Right ventricle myocardium inferior (tissue), 1 donor: Measurements from ENCODE around the gene CHN1. TPM values are rescaled to one million over a fixed set of nuclear protein-coding genes. Genes with fewer than 3 reads are reported as not detected.

Experiments
- ATAC-seq: fragments of 200-7000 bp; cut with Tn5 transposase; one replicate; pipeline ENCODE4 v1.9.1; 2020; ENCODE audit warnings: mild to moderate bottlenecking, moderate library complexity
- DNase-seq: peaks from one replicate; pipeline ENCODE4 v3.0.0; 2021; ENCODE audit errors: missing footprints
- intact Hi-C: fragments of 100-400 bp; cut with DNase I; formaldehyde crosslinking; loops from one replicate; pipeline ENCODE4 v1.11.0; 2022
- total RNA-seq: library from RNA; stranded (reverse); fragmentation: NEBNext Ultra II Directional; extraction: Animal tissue kit (Norgen Biotek cat#: 25700); gene quantifications from one replicate; pipeline ENCODE4 v1.2.1, GENCODE V29; 2021
- donor health status: DM: no; HTN: yes; CAD: no; lungs with severe emphysema.

Gene CHN1
- total RNA-seq, 1 donor from 2014 or later = 11.7 TPM

DNA sequence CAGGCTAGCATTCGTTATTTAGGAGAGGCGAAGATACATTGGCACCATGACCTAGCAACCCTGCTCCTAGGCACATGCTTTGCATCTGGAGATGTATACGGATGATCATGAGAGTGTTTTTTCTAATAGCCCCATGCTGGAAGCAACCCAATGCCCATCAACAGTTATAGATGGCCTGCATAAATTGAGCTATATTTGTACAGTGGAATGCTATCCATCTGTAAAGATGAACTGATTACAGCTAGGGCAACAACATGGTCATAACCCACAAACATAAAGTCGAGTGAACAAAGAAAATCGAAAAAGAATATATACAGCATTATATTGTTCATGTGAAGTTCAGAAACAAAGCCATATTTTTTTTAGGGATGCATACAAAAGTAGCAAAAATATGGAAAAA lies 220.3 kb downstream of the CHN1 start:
- intact Hi-C loops = no loop called here
- DNase-seq (no peak), ATAC-seq (no peak)

DNA sequence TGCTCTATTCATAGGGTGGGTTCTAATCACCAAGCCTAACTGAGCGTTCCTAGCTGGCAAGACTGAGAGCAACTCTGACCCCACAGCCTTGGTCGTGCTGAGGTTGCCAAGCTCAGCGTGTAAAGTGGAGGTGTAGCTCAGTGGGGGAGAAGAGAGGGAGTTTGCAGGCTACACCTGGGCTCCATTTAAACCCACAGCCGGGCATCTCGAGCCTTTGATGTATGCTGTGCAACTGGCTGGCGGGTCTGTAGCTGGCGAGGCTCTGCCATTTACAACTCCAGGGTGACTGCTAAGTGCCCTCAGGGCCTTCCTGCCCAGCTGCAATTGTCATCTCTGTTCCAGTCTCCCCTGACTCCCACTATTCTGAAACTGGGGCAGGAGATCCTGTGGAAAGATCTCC lies 220.9 kb downstream of the CHN1 start:
- ATAC-seq = no peak
- DNase-seq = no peak
- intact Hi-C loops = no loop called here

DNA sequence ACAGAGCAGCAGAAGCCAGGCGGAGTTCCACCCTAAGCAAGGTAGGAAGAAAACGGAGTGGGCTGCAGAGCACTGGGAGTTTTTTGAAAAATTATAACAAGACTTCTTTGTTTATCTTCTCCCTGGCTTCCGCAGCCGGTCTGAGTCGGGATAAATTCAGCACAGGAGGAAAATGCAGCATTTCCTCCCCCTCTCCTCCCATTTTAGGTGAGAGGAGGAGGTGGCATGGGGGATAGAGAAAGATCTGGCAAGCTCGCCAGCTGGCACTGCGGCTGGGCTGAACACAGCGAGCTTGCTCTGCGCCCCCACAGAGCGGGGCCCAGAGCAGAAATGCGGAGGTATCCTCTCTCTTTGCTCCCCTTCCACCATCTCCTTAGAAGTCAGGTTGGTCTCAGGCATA lies 223.2 kb downstream of the CHN1 start:
- intact Hi-C loops = loop anchor here (2.0 kb wide), 1 partner anchor 19 kb away; no protein-coding TSS in a partner anchor

DNA sequence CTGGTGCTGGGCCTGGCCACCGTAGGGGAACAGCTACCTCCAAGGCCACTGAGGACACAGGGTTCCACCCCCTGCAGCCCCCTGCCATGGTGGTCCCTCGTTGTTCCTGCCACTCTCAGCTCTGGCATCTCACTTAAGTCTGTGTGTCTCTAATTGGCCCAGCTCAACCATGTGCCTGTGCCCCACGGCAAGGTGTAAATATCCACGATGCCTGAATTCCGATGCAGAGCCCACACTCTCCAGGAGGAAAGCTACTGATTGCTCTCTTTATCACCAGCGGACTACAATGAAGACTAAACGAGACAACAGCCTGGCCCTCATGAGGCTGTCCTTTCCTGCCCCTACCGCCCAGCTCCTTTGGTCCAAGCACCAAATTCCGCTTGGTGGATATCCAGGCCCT lies 223.9 kb downstream of the CHN1 start:
- intact Hi-C loops = no loop called here
- no peak for DNase-seq
- ATAC-seq = no peak

More for the DNA sequence above, 223.2 kb downstream of the CHN1 start:
- DNase-seq (no peak), ATAC-seq (no peak)

DNA sequence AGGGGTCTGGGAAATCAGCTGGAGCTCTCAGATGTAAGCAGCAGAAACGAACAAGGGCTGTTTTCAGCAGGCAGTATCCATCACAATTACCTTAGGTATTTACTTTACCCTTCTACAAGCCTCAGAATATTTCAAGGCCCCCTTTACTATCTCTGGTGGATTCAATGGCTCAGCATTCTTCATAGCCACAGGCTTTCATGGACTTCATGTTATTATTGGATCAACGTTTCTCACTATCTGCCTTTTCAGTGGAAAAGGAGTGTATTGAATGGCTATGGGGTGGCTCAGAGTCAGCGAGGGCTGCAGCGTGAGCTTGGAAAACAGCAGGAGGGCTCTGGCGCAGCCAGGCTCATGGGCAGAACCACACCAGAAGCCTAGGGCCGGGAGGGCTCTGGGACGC lies 224.3 kb downstream of the CHN1 start:
- intact Hi-C loops = no loop called here
- no peak for ATAC-seq
- no peak for DNase-seq

DNA sequence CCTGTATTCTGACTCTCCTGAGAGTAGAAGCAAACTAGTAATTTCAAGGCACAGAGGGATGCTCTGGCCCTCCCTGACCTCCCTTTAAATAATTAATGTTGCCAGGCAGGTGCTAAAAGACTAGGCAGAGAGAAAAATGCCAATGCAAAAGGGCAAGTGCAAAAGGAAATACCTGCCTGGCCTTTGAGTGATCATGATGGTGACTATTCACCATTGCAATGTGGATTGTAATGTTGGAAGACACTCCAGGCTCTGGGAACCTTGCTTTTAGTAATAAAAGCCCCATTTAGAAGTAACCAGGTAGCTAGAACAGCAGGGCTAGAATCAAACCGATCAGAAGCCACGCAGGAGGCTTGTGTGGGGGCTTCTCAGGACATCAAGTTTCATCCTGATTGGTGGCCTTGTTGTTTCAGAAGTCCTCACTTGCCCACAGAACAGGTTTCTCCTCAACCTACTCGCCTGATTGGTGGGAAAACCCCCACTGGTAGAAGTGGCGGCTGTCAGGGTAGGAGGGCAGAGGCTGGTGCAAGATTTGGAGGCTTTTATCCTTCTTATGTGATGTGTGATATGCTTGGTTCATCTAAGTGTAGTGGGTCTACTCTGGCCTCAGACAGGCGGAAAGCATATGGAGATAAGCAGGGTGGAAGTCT lies 224.9 kb downstream of the CHN1 start:
- intact Hi-C loops = no loop called here
- DNase-seq (no peak), ATAC-seq (no peak)

DNA sequence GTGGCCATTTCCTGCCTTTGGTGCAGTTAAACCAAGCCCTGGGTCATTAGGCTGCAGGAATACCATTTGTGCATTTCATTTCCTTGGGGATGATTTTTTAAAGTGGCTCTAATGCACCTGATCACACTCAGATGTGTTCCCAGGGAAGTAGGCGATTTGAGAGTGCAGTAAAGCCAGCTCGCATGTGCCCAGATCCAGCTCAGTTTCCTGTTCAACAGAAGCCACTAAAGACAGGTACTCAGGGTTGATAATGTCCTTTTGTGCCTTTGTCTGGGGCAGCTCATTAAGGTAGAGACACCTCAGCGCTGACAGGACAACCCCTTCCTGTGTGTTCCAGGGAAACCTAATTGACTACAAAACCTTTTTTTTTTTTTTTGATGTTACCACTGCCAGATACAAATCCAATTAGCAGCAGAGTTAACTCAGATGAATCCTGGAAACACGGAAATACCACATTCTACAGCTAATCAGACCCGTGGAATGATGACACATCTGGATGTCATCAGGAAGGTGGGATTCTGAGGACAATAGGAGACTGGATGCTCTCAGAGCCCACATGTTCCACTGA lies 225.7 kb downstream of the CHN1 start:
- DNase-seq (no peak), ATAC-seq (no peak)
- intact Hi-C loops = no loop called here

DNA sequence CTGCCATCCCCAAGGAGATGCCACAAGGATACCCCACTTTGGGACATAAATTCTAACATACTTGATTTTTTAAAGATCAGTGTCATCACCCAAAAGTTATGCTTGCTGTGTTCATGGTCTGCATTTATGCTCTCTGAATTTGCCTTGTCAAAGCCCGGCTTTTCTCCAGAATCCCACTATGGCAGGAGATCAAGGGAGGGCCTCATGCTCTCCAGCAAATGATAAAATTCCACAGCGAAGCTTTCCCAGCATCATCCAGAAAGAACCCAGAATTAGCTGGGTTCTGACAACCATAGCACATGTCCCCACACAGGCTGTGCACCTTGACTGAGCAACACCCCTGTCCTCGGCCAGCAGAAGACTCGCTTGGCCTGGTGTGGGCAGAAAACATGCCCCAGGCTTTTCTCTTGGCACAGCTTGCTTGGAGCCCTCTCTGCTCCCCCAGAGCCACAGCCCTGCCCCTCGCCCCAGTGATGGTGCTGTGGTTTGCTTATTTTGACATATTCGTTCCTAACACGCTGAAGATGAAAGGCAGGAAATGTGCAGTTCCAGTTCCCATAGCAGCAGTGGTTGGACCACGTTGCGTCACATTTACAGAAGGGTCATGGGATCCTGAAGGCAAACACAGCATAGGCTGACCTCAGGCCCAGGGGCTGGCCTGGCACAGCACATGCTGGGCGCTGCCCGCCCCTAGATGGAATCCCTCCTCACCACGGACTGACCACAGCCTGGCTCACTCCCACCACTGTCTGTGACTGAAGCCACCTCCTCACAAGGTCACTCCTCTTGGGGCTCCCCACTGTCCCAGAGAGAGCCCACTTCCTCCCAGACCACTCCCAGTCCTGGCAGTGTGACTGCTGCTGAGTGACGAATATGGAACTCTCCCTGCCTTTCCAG lies 226.8 kb downstream of the CHN1 start:
- DNase-seq (peak; percentile 78), ATAC-seq (peak; percentile 60)
- intact Hi-C loops = no loop called here

DNA sequence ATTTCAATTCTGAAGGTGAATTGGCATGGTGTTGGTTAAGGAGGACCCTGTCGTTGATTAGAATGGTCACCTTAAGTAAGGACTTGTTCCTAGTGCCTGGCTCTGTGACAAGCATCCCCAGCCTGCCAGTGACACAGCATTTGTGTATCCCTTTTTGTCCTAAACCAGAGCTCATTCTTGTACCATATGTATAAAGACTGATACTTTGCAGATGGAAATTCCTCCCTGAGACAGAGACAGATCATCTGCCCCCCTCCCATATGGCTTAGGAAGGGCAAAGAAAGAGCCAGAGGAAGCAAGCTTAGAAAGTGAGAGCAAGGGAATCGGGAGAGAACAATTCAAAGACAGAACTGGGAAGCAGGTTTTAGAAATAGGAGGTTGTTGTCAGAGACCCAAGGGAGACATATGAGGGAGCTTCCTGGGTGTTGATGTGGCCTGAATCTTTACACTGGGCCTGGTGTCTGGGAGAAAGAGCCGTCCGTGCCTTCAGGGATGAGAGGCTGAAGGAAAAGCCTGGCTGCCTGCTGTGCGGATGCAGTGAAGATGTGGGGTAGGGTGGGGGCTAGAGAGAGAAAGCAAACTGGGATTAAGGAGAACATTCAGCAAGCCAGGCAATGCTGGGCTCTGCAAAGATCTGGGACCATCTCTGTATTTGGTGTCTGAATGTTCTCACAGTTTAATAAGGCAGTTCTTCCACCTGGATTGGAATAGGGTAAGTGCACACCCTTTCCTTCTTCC lies 227.7 kb downstream of the CHN1 start:
- ATAC-seq = no peak
- intact Hi-C loops = no loop called here
- no peak for DNase-seq

DNA sequence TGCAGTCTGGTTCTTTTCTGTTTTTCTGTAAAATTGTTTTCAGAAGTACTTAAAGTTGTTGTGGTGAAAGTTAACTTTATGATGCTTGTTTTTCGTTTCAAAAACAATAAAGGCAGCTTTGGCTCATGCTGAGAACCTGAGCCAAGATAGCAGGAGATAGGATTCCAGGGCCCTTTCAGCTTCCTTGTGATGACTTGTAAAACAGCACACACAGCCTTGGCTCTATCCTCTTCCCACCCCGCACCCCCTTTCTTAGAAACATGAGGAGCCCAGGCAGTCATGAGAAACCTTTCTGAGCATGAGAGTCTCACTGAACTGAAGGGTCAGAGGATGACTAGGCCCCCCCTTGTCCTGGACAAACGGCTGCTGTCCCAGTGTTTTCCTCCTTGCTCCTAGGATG lies 228.5 kb downstream of the CHN1 start:
- ATAC-seq = no peak
- intact Hi-C loops = no loop called here

DNA sequence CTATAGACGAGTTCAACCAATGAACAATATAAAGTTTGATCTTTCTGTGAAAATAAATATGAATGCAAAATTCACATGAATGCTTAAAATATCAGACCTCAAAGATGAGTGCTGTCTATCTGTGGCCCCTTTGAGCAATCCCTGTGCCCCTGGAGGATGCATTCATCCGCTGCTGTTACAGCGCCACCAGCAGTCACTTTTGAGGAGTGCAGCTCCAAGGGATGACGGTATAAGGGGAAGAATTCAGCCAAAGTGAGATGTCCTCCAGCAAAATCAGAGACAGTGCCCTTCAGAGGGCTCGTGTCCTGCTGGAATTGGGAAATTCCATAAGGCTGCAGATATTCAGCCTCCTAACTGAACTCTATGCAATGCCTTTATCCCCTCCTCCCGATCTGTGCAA lies 229.0 kb downstream of the CHN1 start:
- no peak for ATAC-seq
- intact Hi-C loops = no loop called here
- DNase-seq = no peak

More for the DNA sequence above, 228.5 kb downstream of the CHN1 start:
- DNase-seq = no peak

DNA sequence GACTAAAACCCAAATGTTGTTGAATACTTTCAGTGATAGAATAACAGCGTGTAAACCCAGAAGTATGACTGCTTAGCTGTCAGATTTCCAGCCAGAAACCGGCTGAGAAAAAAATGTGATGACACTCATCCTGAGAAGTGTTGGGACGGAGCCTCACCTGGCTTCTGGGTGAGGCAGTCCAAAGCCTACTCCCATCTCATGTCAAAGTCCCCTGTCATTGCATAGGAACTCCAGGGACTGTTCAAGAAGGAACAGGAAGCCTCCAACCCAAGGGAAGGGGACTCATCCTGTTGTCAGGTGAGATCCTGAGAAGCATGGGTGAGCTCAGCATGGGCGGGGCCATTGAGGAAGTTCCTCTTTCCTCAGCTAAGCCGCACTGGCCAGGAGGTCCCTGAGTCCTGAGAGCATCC lies 229.6 kb downstream of the CHN1 start:
- intact Hi-C loops = no loop called here
- DNase-seq = no peak
- ATAC-seq = no peak

DNA sequence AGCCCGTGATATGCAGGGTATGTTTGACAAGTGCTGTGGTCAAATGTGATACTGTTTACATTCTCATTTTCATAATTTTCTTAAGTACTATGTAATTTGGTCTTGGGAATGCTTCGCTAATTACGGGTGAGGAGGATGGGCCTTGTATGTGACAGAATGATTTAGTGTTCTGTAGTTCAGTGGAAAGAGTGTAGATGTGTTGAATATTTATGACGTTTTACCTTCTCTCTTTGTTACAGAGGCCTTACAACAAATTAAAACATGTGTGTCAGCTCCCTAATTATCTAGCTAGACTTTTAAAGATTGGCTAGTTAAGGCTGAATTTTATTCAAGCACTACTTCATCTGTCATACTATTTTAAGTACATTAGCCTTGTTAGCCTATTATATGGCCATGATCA lies 230.3 kb downstream of the CHN1 start:
- DNase-seq (no peak), ATAC-seq (no peak)
- intact Hi-C loops = no loop called here

DNA sequence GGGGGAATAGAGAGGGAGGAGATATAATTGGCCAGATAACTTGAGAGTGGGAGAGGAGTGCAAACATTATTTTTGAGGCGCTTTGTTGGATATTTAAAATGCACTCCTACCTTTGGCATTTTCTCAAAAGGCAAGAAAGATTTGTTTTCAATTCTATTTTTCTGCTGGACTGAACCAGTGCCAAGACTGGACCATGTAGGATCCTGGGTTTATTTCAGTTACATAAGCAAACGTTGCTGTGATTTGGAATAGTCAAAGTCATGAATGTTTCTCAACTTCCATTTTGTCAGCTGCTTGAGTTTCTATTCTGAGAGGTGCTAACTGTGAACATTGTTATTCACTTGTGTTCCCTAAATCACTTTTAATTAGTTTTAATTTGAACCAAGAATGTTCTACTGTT lies 232.0 kb downstream of the CHN1 start:
- ATAC-seq = no peak
- intact Hi-C loops = no loop called here
- DNase-seq = no peak

DNA sequence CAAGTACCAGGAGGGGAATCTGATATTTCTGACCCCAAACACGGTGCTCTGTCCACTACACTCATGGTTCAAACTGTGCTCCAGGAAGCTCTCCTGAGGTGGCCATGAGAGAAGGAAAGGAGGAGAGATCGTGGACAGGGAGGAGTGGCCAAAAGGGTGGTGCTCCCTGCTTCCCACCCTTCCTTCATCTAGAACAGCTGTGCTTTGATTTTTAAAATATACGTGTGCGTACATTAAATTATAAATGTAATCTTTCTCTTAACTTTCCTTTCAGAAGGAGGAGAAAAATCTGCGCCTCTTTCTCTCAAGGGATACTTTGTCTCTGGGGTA lies 232.7 kb downstream of the CHN1 start:
- ATAC-seq = no peak
- intact Hi-C loops = no loop called here
- DNase-seq = no peak

DNA sequence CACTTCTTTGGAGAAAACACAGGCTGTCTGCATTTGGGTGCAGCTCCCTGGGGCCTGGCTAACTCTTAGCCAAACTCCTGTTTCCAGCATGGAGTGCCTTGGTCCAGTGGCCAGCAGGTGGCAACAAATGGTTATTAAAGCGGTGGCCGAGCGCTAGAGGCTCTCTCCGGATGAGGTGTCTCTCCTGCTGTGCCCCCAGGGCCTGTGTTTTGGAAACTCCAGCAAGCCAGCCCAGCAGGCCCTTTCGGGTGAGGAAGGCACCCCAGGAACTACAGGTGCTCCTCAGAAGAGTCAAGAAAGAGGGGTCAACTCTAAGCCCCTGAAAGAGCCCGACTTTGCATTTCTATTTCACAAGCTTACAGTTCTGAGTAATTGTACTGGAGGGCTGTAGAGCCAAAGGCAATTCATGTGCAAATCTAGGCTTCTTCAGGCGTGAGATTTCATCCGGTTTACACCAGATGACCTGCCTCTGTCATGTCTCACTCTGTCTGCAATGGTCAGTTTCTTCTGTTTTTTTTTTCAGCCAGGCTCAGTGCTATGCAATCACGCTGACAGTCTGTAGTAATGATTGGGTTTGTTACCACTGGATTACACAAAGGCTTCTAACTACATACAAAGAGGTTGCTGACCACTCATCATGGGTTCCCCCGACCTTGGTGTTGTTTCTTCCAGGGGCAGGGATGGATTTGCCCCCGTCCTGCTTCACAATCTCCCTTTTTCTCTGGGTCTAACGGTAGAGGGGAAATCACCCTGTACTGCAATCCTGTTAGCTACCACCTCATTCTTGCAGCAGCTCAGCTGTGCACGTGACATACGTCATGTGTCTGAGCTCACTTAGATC lies 233.3 kb downstream of the CHN1 start:
- ATAC-seq = peak; percentile 95
- intact Hi-C loops = loop anchor here (1.0 kb wide), 1 partner anchor 218 kb away; no protein-coding TSS in a partner anchor
- peak; percentile 86 for DNase-seq

DNA sequence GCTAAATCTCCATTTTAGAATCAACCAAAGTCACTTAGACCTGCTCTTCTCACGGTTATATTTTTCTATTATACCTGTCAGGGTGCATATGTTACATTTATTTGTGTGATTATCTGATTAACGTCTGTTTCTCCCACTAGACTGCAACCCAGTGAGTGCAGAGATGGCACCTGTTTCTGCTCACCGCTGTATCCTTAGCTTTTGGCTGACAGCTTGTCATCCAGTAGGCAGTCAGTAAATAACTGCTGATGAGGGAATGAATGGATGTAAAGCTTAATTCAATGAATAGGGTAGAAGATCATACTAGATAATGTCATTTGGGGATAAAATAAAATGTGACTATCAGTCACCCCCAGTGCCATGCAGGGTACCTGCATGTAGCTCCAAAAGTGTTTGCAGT lies 234.0 kb downstream of the CHN1 start:
- DNase-seq (no peak), ATAC-seq (no peak)
- intact Hi-C loops = loop anchor here (1.0 kb wide), 1 partner anchor 219 kb away; no protein-coding TSS in a partner anchor

DNA sequence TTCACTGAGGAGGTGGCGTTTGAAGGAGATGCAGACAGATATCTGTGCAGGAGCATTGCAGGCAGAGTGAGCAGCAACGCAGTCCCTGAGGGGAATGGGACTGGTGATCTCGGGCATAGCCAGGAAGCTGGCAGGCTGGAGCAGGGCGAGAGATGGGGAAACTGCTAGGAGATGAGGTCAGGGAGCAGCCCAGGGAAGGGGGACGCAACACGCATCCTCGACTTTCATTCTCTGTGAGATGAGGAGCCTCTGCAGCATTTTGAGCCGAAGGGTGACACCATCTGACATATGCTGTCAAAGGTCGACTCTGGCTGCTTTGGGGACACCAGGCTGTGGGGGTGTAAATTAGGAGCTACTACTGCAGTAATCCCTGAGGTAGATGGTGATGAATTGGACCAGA lies 236.6 kb downstream of the CHN1 start:
- intact Hi-C loops = no loop called here
- DNase-seq (no peak), ATAC-seq (no peak)

DNA sequence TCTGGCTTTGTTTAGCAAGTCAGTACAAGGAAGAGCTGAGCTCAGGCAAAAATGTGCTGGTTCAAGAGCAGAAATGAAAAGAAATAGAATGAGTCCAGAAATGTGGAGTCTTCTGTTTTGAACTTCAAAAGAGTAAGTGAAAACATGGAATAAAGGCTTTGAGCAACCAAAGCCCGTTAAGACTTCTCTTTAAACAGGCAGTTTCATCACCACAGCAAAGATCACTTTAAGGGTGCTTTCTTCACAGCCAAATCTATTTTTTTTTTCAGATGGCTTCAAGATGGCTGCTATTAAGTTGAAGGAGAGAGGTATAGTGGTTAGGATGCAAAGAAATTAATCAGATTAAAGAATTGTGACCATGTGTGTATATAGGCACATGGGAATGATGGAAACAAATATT lies 238.9 kb downstream of the CHN1 start:
- ATAC-seq = no peak
- no peak for DNase-seq
- intact Hi-C loops = no loop called here
